ENCODE data around the gene PDIA2.

GRCh38 chr16:317583-317982 lies 34.6 kb downstream of the PDIA2 start:
- TF ChIP-seq RFX5 (IDR thresholded peaks at IDR 0.05; ENCODE audit: low read length) (no peak), CTCF (IDR thresholded peaks at IDR 0.05) (no peak), REST (IDR thresholded peaks at IDR 0.05; ENCODE audit: low read depth, low read length) (no peak), RCOR1 (IDR thresholded peaks at IDR 0.05; ENCODE audit: low read length) (no peak), GABPA (IDR thresholded peaks at IDR 0.05; ENCODE audit: low read depth) (no peak), TEAD4 (IDR thresholded peaks at IDR 0.05; ENCODE audit: borderline replicate concordance, insufficient read depth) (no peak), RAD21 (IDR thresholded peaks at IDR 0.05; ENCODE audit: low read length) (no peak), POLR2AphosphoS5 (IDR thresholded peaks at IDR 0.05; ENCODE audit: low read depth, low read length) (no peak), FOXJ3 (CRISPR knock-in tag; IDR thresholded peaks at IDR 0.05) (no peak), PBX3 (IDR thresholded peaks at IDR 0.05) (no peak), EP300 (IDR thresholded peaks at IDR 0.05; ENCODE audit: borderline replicate concordance in 1 of 2, low read depth in 1 of 2, low read length in 1 of 2) (no peak), FOXM1 (IDR thresholded peaks at IDR 0.05; ENCODE audit: low read depth) (no peak), TAF1 (IDR thresholded peaks at IDR 0.05; ENCODE audit: borderline replicate concordance, low read depth, low read length) (no peak)
